ELF-1 (cell line): ENCODE measurements around the gene CHRM5.

ENCODE experiments used
- DNase-seq: peaks from one replicate; pipeline ENCODE4 v3.0.0-alpha.2; 2016; ENCODE audit warnings: low read depth, low spot score

CHRM5 gene

DNA sequence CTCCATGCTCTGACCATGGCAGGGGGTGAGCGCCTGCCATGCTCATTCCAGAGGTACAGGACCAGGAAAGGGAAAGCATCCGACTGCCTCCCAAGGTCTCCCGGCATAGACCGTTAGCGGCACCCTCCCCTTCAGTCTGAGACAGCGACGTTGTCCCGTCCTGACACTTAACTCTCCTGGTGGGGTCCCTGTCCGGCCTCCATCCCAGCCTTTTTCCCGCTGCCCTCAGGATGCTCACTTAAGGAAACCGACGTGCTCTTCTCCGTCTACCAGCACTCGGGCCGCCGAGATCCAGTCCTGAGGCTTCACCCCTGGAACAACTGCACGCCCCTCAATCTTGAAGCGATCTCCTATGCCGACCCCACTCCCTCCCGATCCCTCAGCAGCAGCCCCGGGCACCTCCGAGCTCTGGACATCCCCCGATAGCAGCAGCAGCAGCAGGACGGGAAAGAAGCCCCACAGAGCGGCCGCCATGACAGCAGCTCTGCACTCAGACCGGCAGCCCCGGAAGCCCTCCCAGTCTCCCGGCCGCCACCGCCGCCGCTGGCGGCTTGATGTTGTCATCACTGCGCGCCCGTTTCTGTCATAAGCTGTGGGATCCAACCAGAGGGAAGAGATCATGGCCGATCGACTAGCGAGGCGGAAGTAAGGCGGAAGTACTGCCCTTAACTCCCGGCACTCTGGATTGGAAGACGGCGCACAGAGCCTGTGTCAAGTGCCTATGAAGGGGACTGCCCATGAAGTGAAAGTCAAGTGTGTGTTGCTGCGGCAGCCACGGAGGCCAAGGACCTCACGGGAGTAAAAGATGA lies 133.3 kb downstream of the CHRM5 start, which contains the start of the genes EMC7 and PGBD4:
Gene EMC7, minus strand, starts transcription at position 497 of the 809 bp plus-strand sequence. Its CDS starts 23 bp downstream, at position 474.
Gene PGBD4, plus strand, starts transcription at position 718 of the 809 bp plus-strand sequence. CDS start 449 bp downstream, outside the sequence.
- DNase-seq = peak; percentile 99

DNA sequence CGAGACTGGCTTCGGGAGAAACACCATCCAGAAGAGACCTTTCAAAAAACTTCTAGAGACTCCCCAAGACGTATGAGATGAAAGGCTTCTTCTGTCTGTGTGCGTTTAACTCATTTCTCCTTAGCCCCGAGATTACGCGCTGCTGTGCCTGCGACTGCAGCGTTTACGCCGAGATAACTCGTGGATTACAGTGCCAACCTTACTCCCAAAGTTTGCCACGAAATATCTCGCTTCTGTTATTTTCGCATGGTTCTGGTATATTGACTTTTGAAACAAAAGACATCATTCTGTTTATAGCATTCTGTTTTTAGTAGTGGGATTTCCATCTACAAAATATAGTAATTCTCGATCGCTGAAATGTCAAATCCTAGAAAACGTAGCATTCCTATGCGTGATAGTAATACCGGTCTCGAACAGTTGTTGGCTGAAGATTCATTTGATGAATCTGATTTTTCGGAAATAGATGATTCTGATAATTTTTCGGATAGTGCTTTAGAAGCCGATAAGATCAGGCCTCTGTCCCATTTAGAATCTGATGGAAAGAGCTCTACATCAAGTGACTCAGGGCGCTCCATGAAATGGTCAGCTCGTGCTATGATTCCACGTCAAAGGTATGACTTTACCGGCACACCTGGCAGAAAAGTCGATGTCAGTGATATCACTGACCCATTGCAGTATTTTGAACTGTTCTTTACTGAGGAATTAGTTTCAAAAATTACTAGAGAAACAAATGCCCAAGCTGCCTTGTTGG lies 134.1 kb downstream of the CHRM5 start:
- DNase-seq = no peak

DNA sequence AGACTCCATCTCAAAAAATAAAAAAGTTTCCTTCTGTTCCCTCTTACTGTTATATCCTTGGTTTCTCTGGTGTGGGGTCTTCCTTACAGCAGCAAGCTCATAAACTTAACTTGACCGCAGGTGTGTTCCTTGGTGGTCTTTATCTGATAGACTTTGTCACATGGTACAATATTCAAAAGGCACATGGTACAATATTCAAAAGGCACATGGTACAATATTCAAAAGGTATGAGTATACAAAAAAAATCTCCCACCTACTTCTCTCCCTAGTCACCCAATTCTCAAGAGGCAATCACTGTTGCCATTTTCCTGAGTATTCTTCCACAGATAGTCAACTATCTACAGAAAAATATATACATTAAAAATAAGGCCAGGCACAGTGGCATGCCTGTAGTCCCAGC lies 138.1 kb downstream of the CHRM5 start:
- DNase-seq = no peak

DNA sequence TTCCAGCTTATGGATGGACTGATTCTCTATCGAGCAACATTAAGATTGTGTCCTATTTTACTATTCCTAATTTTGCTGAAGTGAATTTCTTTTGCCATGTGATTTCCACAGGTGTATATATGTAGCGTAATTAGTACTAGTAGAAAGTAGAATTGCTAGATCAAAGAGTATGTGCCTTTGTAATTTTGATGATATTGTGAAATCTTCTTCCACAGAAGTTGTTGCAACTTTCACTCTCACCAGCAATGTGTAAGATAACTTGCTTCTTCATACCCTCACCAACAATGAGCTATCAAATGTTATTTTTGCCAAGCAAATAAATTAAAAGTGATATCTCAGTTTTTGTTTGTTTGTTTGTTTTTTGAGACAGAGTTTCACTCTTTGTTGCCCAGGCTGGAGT lies 139.0 kb downstream of the CHRM5 start:
- DNase-seq = no peak

DNA sequence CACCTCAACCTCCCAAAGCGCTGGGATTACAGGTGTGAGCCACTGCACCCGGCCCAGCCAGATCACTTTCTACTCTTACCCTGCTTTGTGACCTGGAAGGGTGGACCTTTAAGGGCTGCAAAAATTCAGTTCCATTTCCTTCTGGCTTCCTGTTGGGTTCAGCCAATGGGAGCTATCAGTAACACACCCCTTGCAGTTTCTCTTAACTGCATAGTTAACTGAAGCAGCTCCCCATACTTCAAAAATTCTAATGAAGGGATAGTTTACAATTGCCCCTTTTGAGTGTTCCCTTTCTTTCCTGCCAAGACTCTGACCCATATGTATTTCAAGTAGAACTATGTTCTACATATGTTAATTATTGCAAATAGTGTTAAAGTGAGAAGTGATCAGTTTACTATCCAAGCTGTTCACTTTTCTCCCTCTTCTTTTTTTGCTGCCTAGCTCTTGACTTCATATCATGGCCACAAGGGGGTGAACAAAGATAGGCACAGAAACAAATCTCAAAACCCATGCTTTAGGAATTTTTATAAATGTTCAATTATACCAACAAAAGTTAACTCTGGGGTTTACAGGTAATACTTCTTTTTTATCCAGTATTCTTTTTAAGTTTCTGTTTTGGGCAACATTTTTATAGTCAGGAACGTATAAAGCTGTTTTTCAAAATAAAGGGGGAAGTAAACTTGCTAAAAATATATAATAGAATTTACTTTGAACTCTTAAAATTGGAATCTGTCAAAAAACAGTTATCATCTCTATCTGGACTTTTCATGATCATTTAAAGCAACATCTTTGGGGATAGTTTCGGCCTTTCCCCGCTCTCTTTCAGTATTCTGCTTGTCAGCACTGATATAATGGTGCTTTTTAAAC lies 141.7 kb downstream of the CHRM5 start:
- no peak for DNase-seq

DNA sequence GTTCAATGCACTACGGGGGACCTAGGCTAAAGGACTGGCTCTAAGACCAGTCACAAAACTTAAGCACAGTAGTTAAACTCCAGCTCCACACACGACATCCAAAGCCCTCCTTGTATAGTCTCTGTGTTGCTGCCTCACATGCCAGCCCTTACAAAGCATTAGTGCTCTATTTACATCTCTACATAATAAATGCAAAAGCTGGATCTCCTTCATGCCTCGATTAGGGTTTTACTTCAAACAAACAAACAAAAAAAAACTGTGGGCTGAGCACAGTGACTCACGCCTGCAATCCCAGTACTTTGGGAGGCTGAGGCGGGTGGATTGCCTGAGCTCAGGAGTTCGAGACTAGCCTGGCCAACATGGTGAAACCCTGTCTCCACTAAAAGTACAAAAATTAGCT lies 143.2 kb downstream of the CHRM5 start:
- DNase-seq = no peak

DNA sequence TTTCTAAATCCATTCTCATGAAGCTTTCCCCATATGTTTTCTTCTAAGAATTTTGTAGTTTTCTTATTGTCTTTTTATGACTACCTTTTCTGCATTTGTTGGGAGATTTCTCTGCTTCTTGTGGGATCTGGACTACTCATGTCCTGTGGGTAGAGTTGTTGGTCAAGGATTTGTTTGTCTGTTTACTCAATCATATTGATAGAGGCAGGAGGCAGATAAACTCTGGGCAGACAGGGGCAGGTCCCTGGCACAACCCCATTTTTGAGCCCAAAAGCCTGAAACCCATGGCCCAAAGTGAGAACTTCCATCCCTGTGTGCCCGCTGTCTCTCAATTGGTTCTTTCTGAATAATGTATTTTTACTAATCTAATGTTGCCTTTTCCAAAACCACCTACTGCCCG lies 145.9 kb downstream of the CHRM5 start:
- DNase-seq = no peak

DNA sequence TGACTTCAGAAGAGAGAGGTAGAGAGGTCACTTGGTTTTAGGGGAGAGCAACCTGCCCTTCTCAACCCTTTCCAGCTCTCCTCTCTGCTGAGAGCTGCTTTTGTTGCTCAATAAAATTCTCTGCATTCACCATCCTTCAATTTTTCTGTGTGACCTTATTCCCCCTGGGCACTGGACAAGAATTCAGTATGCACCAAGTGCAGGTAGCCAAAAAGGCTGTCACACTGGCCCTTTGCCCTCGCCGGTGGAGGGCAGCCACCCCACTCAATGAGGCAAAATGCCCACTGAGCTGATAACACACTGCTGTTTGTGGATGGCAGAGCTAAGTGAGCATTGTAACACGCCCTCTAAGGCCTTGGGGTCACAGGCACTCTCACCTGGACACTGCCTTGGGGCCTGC lies 146.4 kb downstream of the CHRM5 start:
- no peak for DNase-seq

DNA sequence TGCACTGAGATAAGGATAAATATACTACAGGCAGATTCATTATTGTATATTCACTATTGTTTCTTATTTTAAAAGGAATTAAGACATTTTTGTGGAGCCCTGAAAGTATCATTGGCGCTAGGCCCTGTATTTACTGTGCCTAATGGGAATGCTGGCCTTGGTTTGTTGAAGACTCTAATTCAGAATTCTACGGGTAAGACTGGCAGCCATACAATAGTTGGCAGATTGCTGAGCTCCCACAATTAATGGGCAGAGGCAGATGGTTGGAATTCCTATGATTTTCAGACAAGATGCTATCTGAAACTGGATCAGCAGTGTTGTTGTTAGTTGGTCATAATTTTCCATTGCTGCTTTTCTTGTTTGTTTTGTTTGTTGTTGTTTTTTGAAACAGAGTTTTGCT lies 148.3 kb downstream of the CHRM5 start:
- no peak for DNase-seq
